HG02943 (cell line): ENCODE measurements around the gene SCPEP1.
"Not testable (repeated sequence)": the region's sequence is repeated elsewhere in the genome, so short reads cannot be mapped to it uniquely, and the experiment has no call there.

Source experiments
- ATAC-seq: cut with Tn5 transposase; IDR thresholded peaks from one replicate; pipeline ENCODE4 v1.9.1; 2021; ENCODE audit warnings: mild to moderate bottlenecking, low read depth, moderate library complexity; ENCODE audit not compliant: unreplicated experiment

The SCPEP1 gene, protein sequence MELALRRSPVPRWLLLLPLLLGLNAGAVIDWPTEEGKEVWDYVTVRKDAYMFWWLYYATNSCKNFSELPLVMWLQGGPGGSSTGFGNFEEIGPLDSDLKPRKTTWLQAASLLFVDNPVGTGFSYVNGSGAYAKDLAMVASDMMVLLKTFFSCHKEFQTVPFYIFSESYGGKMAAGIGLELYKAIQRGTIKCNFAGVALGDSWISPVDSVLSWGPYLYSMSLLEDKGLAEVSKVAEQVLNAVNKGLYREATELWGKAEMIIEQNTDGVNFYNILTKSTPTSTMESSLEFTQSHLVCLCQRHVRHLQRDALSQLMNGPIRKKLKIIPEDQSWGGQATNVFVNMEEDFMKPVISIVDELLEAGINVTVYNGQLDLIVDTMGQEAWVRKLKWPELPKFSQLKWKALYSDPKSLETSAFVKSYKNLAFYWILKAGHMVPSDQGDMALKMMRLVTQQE

DNA sequence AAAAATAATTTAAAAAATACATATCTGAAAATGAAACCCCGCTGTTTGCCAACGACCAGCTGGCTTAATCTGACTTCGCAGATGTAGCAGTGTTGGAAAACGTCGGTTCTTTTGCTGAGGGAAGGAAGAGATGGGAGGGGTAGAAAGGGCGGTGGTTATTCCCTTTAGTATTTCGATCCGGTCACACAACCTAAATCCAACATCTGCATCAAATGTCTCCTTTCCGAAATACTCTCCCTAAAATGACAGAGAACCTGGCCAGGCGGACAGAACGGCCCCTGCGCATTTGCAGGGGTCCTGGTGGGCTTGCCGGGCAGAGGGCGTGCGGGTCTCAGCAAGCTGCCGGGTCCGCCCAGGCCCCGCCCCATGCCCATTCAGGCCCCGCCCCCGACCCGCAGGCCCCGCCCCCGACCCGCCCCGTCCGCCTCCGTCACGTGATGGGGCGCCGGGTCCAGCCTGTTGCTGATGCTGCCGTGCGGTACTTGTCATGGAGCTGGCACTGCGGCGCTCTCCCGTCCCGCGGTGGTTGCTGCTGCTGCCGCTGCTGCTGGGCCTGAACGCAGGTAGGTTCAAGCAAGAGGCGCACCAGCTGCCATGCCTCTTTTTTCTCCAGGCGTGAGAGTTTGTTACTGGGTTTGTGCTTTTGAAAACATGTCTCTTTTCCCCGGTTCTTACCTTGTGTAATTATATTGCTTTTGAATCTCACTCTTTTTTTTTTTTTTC lies at the start of gene SCPEP1:
Gene SCPEP1 (plus strand): TSS at position 459 of the 723 bp plus-strand sequence. CDS start 29 bp downstream, at position 488.
- ATAC-seq = peak; percentile 60

DNA sequence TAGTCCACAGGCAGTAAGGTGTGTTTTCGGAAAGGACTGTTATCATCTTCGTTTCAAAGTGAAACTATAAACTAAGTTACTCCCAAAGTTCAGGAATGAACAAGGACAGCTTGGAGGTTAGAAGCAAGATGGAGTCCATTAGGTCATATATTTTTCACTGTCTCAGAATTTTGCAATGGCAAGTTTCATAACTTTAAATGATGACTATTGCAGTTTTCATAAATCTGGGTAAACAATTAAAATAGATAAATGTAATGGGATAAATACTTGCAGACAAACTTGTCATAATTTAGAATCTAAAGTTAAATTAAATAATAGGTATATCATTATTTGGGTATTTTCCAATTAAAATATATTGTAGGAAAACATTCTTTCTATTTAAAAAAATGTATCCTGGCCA lies 49.3 kb upstream of the SCPEP1 start:
- no peak for ATAC-seq

DNA sequence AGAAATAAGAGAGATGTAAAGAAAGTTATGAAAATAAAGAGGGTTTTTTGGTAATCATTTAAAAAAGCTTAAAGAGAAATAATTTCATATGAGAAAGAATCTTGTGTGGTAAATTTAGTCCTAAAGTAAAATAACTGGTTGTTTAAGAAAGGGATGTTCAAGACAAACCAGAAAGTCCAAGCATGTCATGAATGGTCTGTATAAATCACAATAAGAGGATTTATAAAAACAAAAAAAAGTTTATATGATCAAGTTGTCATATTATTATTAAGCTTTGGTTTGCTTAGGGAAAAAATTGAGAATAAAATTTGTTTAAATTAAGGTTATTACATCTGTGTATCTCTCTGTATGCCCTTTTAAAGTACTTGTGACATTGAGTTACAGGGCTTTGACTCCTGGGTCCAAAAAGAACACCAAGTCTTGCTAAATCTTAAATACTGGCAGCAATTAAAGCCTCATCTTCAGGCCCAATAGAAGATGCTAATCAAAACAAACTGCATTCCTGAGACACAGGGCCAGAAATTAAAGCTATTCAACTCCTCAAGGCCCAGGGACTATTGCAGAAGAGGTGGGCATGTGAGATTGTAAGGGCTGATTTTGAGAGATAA lies 48.5 kb upstream of the SCPEP1 start:
- no peak for ATAC-seq

DNA sequence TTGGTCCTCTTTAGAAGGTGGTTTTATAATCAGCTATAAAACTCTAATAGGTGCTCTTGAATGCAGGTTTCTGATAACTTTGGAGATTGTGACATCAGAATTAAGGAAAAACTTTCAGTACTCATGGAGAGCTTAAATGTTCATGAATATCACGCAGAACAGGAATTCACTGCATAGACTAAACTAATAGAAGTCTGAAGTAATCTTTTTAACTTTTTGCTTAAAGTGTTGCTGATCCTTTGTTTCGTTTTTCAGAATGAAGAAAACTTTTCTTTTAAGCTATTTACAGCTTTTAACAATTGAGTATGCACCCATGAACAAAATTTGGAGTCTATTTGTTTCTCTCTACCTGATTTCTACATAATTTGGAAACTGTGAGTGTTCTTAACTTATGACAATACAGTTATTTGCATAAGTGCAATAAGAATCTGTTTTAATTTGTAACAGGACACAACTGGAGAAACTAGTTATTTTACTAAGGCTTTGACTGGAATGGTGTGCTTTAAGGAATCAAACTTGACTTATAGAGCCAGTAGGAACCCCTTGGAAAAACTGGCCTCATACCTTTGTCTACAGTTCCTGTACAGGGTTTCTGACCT lies 47.1 kb upstream of the SCPEP1 start:
- ATAC-seq = no peak

DNA sequence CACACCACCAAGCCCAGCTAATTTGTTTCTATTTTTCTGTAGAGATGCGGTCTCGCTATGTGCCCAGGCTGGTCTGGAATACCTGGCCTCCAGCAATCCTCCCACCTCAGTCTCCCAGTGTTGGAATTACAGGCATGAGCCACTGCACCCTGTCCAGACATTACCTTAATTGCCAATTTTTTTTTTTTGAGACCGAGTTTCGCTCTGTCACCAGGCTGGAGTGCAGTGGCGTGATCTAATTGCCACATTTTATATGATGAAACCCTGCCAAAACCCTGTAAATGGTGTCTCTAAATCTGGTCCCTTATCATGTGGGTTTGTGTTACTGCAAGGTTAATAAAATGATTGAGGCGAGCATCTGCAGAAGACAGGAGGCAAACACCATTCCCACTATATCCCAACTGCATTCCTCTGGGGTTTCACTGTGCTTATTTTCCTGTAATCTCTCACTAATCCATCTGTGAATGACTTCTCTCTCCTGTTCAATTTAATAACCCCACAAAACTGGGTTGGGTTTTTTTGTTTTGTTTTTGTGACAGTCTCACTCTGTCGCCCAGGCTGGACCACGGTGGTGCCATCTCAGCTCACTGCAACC lies 44.7 kb upstream of the SCPEP1 start:
- no peak for ATAC-seq

DNA sequence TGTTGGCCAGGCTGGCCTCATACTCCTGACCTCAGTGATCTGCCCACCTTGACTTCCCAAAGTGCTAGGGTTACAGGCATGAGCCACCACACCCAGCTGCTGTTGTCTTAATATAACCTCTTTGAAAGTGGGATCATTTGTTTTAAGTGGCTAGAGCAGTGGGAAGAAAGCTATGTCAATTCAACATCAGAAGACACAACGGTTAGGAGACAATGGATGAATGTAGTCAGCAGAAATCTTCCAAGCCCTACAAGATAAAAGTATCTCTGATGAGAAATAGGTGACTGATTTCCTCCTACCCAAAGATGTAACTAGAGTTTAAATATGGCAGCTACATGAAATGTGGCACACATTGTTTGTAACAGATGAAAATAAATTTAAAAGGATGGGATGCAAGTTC lies 44.1 kb upstream of the SCPEP1 start:
- ATAC-seq = no peak

DNA sequence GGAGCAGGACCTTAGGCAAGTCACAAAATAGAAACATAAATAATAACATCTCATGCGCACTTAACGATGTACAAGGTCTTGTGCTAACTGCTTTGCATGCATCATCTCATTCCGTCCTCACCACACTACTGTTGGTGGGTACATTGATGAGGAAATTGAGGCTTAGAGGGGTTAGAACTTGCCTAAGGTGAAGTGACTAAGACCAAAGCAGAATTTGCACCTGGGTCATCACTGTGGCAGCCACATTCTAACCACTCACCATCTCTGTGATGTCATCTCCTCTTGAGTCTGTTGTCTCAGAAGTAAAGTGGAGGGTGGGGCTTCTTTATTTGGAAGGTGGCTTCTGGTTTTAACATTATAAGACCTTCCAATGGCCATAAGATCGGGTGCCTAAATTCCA lies 43.7 kb upstream of the SCPEP1 start:
- no peak for ATAC-seq

DNA sequence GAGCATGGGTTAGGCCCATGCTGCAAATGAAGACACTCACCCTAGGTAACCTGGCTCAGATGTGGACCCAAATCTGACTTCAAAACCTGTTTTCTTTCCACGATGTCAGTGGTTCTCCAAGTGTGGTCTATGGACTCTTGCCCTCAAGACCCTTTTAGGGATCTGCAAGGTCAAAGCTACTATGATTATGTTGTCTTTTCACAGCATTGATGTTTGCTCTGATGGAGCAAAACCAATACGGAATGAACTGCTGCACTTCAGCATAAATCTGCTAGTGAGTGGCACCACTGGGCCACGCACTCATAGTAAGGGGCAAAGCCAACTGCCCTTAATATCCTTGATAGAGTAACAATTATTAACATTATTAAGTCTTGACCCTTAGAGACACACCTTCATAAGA lies 42.5 kb upstream of the SCPEP1 start:
- ATAC-seq = no peak

DNA sequence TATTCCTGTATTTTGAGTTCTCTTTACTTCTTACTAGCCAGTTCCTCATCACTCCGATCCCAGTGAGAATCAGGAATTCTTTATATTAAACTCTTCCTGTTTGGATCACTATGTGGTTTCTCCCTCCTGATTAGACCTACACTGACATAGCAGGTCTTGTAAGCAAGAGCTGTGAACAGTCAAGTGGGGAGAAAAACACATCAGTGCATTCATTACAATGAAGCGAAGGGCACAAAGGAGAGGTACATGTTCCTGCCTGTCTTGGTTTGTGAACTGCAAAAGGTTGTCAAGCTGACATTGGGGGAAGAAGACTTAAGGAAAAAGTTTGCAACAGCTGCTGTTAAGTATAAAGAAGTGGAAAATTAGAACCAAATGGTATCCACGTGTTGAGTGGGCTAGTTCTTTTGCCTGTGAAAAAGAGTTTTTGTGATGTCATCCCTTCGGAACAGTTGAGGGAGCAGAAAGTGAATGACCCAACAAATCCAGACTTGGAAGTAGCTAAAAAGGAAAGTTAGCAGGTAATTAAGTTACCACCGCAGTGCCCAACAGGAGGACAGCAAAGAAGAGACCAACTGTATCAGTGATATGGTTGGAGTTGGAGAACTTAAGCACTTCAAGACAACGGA lies 41.1 kb upstream of the SCPEP1 start:
- ATAC-seq = no peak

DNA sequence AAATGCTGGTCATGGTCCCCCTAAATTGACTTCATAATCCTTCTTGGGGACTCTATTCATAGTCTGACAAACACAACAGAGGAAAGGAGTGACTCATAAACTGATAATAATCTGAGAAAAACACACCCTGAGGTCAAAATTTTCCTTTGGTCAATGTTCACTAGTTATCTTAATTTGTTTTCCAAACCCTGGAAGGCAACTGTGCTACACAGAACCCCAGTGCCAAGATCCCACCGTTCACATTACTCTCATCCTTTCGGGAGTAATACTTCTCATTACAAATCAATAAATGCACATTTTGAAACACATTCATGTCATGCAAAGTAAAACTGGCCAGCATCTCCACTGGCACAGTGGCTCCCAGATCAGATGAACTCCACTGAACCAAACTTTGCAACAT lies 40.2 kb upstream of the SCPEP1 start:
- no peak for ATAC-seq

DNA sequence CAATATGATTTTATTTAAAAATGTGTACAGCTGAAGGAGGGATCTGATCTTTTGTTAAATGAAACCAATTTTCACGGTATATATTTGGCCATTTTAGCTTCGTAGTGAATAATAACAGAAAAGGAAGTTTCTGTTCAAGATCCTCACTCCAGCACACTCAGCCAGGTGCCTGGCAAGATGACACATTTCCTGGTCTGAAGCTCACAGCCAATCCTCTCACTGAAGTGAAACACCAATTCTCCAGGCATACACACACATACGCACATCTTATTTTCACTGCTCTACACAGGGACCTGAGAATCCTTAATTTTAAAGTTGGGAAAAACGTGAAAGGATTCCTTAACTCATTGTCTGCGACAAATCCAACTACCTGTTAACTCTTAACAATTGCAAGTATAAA lies 39.7 kb upstream of the SCPEP1 start:
- ATAC-seq = not testable (repeated sequence)

DNA sequence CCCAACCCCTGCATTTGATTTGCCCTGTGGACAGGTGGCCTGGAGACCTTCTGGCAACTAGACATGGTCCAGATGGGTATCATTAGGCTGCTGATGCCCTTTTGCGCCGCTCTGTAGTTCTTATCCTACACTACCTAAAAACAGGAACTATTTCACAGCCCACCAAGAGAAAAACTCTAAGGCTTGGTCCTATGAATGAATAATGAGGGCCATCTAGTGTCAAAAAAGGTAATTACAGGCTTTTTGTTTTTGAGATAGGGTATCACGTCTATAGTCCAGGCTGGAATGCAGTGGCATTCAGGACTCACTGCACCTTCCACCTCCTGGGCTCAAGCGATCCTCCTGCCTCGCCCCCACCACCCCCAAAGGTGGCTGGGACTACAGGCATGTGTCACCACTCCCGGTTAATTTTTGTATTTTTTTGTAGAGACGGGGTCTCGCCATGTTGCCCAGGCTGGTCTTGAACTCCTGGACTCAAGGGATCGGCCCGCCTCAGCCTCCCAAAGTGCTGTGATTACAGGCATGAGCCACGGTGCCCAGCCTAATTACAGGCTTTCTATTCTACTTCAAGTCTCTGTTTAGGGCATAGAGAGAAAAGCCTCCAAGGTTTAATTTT lies 38.0 kb upstream of the SCPEP1 start:
- no peak for ATAC-seq

DNA sequence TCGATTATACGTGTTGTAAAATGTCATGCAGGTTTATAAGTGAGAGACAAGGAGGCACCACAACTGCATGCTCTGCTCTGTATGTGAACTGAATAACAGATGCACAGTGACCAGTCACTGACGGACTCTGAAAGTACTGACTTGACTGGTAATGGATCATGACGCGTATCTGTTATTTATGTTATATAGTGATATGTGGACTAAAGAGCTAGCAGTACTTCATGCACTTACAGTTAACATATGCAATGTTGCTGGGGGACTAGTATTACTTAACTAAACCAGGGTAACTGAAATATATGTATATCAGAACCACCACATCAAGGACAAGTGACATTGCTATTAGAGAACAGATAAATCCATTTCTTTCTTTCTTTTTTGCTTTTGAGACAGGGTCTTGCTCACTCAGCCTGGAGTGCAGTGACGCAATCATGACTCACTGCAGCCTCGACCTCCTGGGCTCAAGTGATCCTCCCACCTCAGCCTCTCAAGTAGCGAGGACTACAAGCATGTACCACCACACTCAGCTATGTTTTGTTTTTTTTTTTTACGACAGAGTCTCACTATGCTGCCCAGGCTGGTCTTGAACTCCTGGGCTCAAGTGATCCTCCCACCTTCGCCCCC lies 34.3 kb upstream of the SCPEP1 start:
- no peak for ATAC-seq

DNA sequence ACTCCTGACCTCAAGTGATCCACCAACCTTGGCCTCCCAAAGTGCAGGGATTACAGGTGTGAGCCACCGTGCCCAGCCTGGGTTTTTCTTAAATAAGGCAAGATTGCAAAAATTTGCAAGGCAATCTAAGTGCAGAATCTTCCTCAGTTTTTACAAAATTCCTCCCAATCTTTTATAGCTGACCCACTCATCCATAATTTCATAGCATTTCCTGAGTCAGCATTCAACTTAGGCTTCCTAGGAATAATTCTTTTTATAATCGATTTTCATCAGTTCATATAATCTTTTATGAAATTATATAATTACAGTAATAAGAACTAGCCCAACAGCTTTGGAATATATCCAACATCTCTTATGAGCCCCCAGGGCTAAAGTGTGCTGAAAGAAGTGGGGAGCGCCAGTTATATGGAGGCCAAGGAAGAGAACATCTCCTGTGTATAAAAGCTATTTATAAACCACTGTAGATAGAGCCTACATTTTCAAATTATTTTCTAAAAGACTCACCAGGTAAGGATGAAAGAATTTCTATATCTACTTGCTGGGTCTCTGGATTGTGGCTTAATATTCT lies 31.9 kb upstream of the SCPEP1 start:
- no peak for ATAC-seq

DNA sequence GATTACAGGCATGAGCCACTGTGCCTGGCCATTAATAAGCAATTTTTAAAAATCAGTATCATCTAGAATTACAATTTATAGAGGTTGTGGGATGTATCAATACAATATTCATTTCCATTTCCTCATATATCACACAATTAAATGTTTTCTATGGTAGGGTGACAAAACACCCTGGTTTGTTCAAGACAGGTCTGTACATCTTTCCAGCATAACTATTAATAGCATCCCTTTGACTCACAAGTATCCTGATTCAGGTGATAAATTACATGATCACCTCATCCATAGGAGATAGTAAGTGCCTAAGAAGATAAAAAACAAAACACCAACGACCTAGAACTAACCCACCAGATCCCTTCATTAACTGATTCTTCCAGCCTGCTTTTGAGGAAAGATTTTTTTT lies 30.2 kb upstream of the SCPEP1 start:
- ATAC-seq = no peak

DNA sequence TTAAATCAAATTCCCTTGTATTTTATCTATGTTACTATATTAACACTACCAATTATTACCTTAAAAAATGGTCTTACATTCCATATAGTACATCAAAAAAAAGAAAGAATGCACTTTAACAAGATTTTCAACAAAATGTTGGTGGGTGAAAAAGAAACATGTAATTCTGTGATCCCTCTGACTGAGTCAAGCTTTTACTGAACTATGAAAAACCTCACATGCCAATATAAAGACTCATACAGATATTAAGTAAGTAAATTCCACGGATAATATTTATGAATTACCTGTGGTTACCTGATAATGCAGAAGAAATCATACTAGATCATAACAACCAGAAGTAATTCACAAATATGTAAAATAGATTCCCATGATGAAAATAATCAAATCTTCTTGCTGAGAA lies 29.4 kb upstream of the SCPEP1 start:
- no peak for ATAC-seq

DNA sequence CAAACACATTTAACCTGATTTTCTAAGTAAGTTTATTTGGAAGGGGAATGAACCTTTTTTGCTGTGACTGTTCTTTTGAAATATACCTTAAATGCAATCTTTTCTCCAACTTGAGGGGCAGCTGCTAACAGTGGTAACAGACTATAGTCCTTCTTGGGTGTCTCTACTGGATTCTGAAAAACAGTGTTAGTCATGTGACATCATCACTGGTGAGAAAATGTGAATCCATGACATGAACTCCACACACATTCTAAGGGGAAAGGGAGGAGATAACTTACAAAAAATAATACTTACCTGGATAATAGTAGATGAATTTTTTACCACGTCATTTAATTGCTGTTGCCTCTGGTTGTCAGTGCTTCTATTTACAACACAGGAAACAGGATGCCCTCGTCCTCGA lies 28.3 kb upstream of the SCPEP1 start:
- ATAC-seq = no peak

DNA sequence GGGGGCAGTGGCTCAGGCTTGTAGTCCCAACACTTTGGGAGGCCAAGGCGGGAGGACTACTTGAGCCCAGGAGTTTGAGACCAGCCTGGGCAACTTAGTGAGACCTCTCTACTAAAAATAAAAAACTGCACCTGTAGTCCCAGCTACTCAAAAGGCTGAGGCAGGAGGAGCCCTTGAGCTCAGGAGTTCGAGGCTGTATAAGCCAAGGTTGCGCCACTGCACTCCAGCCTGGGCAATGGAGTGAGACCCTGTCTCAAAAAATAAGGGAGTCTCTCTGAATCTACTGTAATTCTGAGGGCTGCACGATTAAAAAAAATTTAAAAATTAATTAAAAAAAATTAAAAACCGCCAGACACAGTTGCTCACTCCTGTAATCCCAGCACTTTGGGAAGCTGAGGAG lies 20.9 kb upstream of the SCPEP1 start:
- ATAC-seq = no peak
